HG03175 (cell line): ENCODE measurements around the gene XPR1.
"Not testable (repeated sequence)": the region's sequence is repeated elsewhere in the genome, so short reads cannot be mapped to it uniquely, and the experiment has no call there.

ENCODE experiments used
- ATAC-seq: cut with Tn5 transposase; IDR thresholded peaks from one replicate; pipeline ENCODE4 v1.9.1; 2021; ENCODE audit warnings: mild to moderate bottlenecking, moderate library complexity; ENCODE audit not compliant: unreplicated experiment

XPR1 gene

GRCh38 chr1:180711260-180711659 is 79.4 kb downstream of the XPR1 start:
- not testable (repeated sequence) for ATAC-seq

- ATAC-seq: no peak
Observed at GRCh38 chr1:180720753-180721152, 88.9 kb downstream of the XPR1 start.

- no peak for ATAC-seq
Observed at GRCh38 chr1:180722586-180722985, 90.8 kb downstream of the XPR1 start.

GRCh38 chr1:180724055-180724454 is 92.2 kb downstream of the XPR1 start:
- no peak for ATAC-seq

GRCh38 chr1:180726024-180726423 is 94.2 kb downstream of the XPR1 start:
- ATAC-seq: not testable (repeated sequence)

GRCh38 chr1:180727751-180728150 is 95.9 kb downstream of the XPR1 start:
- ATAC-seq: not testable (repeated sequence)

GRCh38 chr1:180728472-180729106 is 96.8 kb downstream of the XPR1 start:
- no peak for ATAC-seq

- ATAC-seq: no peak
Observed at GRCh38 chr1:180731131-180731530, 99.3 kb downstream of the XPR1 start.

GRCh38 chr1:180732866-180733265 is 101.0 kb downstream of the XPR1 start:
- no peak for ATAC-seq

GRCh38 chr1:180734366-180734765 is 102.5 kb downstream of the XPR1 start:
- no peak for ATAC-seq

GRCh38 chr1:180742663-180743062 is 110.8 kb downstream of the XPR1 start:
- no peak for ATAC-seq

GRCh38 chr1:180743868-180744267 is 112.0 kb downstream of the XPR1 start:
- ATAC-seq: no peak

- ATAC-seq: no peak
Observed at GRCh38 chr1:180745098-180745497, 113.3 kb downstream of the XPR1 start.

GRCh38 chr1:180751921-180752320 is 120.1 kb downstream of the XPR1 start:
- no peak for ATAC-seq

GRCh38 chr1:180754453-180754852 is 122.6 kb downstream of the XPR1 start:
- no peak for ATAC-seq

GRCh38 chr1:180757657-180758056 is 125.8 kb downstream of the XPR1 start:
- ATAC-seq: no peak

GRCh38 chr1:180762796-180763195 is 131.0 kb downstream of the XPR1 start:
- ATAC-seq: no peak

GRCh38 chr1:180765151-180765550 is 133.3 kb downstream of the XPR1 start:
- ATAC-seq: no peak

GRCh38 chr1:180769889-180770288 is 138.1 kb downstream of the XPR1 start:
- no peak for ATAC-seq

- no peak for ATAC-seq
Observed at GRCh38 chr1:180773210-180773865, 141.5 kb downstream of the XPR1 start.

GRCh38 chr1:180775801-180776200 is 144.0 kb downstream of the XPR1 start:
- no peak for ATAC-seq

- no peak for ATAC-seq
Observed at GRCh38 chr1:180777072-180777689, 145.4 kb downstream of the XPR1 start.
